Gastroesophageal sphincter (tissue), 2 donors: ENCODE results near the gene COPZ2.

Source experiments
- POLR2A ChIP-seq, 2 donors: fragments of 450-650 bp; IDR thresholded peaks; one replicate each; pipeline ENCODE4 v1.6.1; 2017; ENCODE audit warnings: antibody characterized with exemption in 2 of 2, mild to moderate bottlenecking in 2 of 2, moderate library complexity in 1 of 2
- POLR2AphosphoS5 ChIP-seq: sonication (generic); formaldehyde crosslinking; IDR thresholded peaks from one replicate; pipeline ENCODE4 v1.6.1; 2017; ENCODE audit warnings: antibody characterized with exemption

GRCh38 chr17:48001197-48001596 is 36.4 kb downstream of the COPZ2 start:
- no peak for TF ChIP-seq POLR2A (IDR thresholded peaks at IDR 0.05)
- TF ChIP-seq POLR2AphosphoS5, result no peak
